GM21526 (cell line): Measurements from ENCODE around the gene CAMK2G.

ENCODE experiments used
- ATAC-seq: cut with Tn5 transposase; IDR thresholded peaks from one replicate; pipeline ENCODE4 v1.9.1; 2021; ENCODE audit warnings: moderate library complexity; ENCODE audit not compliant: unreplicated experiment, low FRiP score

CAMK2G gene

DNA sequence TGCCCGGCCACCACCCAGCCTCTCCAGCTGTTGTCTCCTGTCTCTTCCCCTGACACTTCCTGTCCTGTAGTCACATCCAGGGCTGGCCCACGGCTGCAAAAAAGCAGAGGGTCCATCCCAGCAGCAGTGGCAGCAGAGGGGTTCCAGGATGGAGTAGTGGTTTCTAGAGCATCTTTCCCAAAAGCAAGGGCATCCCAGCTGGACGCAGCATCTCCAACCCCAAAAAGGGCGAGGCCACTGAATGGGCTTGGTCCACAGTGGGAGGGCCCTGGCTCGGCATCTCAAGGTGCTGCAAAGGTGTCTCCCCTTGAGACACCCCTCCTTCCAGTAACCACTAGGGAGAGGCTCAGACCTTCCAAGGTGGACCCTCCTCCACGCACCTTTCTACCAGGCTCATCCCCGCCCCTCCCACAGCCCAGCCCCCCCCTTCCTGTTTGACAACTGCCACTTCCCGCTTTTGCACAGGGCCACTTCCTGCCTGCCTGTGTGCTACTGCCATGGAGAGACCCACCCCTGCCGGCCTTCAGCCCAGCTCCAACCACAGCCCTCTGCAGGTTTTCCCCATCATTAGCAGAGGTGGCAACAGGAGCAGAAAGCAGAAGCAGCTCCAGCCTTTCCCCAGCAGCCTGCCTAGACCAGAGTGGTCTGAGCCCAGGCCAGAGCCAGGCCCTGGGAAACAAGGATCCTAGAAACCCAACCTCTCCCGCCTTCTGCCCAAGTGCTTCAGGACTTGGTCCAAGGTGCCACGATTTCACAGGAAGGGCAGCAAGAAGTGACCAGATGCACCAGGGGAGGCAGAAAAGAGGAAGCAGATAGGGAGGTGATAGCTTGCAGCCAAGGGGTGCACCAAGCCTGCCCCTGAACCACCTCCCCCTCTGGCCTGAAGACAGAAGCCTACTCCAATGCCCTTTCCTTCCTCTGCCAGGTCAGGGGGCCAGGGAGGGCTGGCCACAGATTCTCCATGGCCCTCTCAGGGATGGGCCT, 8.6 kb downstream of the CAMK2G start:
- ATAC-seq, result peak; percentile 45

DNA sequence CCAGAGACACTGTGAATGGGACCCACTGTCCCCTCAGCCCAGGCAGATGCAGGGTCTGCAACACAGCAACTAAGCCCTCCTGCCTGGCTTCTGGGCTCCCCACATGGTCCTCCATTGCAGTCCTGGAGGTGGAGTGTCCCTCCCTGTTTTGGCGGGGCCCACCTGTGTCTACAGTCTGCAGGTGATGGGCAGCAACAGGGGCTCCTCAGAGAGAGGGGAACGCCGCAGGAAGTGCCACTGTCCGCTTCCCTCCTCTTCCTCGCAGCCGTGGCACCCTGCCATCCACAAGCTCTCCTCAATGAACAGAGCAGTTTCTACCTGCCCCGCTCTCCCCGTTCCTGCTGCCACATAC, 9.3 kb downstream of the CAMK2G start:
- ATAC-seq, result no peak

- no peak for ATAC-seq
These were observed 10.1 kb downstream of the CAMK2G start for GRCh38 chr10:73864229-73864628.

DNA sequence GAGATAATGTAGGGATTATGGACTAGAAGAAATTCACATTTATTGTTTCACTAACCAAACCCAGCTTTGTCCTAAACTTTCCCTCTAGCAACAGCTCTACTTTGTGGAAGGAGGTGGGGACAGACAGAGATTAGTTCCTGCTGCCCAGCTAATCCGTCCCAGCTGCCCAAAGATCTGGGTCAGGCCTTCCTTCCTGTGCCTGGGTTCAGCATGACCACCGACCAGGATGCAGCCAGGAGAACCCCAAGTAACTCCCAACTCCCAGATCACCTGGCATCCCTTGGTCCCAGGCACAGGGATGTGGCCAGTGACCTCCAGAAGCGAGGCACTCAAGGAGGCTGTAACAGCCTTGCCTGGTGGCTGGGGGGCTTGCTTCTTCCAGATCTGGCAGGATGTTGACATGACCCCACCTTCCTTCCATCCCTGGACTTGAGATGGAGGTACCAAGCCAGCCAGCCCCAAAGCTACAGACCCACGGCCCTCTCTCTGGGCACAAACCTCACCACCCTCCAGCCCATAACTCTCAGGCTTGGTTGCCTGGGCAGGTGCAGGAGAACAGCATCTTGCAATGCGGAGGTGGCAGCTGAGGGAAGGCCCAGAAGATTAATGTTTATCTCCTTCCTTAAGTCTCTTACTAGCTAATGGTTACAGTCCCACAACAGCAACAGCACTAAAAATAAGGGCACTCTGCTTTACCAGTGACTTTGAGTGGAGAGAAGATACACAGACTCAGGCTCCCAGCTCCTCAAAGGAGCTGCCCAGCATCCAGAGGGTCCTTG, 11.1 kb downstream of the CAMK2G start:
- ATAC-seq, result no peak

DNA sequence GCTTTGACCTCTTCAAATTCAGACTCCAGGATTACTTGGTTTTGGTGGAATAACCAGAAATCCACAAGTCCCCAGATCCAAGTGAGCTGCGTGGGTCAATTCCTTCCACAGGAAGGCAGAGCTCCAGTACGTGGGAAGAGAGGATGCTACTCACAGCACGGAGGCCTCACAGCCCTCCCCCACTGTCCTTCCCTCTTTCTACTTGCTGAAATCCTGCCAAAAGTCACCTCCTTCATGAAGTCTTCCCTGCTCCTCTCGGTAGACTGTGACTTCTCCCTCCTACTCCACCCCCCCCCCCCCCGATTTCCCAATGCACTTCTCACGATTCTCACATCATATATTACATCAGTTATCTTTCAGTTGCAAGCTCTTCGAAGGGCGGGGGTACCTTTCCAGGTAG, 12.3 kb downstream of the CAMK2G start:
- no peak for ATAC-seq

DNA sequence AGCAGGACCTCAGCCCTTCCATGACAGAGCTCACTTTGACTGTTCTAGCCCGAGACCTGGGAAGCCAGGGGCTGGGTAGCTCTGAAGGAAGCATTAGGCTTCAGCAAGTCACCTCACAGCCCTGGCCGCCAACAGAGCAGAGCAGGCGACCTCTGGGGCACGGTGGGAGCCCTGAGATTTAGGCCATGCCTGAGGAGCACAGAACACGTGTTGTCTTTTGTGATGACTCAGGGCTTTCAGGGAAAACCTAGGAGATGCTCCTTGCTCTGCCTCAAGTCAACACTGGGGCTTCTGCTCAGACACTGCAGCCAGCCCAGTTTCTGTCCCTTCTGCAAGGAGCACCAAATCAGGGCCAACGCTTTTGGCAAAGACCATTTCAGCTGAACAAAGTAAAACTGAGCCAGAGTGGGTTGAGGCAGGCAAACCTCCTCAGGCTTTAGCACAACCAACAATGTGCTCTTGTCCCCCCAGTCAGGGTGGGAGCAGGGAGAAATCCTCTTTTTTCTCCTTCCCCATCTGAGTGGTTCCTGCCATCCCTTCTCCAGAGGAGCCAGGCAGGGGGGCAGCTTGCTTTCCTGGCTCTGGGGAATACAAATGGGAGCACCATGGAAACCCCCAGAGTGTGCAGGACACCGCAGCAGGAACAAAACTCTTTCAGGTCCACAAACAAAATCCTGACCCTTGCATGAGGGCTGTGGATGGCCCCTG, 14.4 kb downstream of the CAMK2G start:
- no peak for ATAC-seq

GRCh38 chr10:73859428-73859783, 14.9 kb downstream of the CAMK2G start:
- no peak for ATAC-seq

DNA sequence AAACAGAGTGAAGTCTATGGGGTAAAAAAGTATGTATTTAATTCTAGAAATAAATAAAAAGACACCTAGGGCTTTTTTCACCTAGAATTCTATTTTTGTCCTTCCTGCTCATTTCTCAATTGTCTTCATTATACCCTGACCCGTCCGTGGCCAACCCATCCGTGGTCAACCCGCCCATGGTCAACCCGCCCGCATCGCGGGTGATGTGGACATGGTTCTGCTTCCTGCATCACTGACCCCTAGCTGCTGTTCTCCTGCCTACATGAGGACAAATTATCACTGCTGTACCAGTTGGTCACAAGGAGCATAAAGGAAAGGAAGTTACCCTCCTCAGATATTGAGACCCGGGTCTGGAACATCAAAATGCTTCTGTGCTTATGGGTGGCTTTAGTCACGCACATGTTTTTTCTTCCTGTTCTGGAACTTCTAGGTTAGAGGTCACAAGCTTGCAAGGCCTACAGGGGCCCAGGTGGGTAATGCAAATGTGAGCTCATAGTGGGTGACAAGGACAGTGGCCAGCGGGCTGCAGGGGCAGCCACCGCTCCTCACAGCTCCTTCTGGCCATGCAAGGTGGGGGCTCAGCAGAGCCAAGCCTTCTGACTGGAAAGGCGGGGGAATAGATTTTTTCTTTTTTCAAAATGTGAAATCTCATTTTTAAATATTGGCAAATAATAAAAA, 15.5 kb downstream of the CAMK2G start:
- ATAC-seq, result no peak

- ATAC-seq, result no peak
These were observed 16.2 kb downstream of the CAMK2G start for GRCh38 chr10:73858013-73858708.

DNA sequence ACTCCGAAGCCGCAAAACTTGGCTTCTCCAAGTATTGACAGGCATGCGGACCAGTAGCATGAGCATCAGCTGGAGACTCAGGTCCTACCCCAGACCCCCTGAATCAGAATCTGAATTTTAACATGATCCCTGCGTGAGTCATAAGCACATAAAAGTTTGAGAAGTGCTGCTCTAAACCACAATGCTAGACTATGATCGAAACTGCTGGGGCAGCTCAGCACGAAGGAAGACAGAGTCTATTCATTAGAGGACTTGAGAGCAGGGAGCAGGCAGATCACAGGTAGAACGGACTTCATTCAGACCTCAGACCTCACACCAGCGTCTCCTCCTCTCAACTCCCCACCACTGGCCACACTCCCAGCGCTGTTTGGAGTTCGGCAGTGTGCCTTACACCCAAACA, 16.9 kb downstream of the CAMK2G start:
- ATAC-seq, result no peak

- ATAC-seq, result no peak
These were observed 18.1 kb downstream of the CAMK2G start for GRCh38 chr10:73856261-73856660.

GRCh38 chr10:73855413-73855812, 18.9 kb downstream of the CAMK2G start:
- ATAC-seq, result no peak

DNA sequence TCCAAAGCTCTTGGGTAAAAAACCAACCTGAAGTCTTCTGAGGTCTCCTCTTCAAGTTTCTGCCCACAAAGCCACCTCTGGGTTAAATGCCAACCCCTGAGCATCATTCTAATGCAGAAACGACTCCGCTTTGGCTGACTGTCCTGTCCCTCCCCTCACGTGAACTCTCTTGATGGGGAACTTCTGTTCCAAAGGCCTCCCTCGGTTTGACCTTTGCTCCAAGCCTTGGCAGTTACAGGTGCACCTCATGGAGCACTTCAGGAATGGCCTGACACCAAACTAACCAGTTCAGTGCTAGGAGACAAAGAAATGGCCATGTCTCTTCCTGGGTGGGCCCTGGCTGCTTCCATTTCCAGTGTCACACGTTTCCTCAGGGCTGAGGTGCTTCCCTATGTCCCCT, 20.0 kb downstream of the CAMK2G start:
- no peak for ATAC-seq

- ATAC-seq, result no peak
These were observed 21.2 kb downstream of the CAMK2G start for GRCh38 chr10:73853196-73853595.

GRCh38 chr10:73850863-73851461, 23.4 kb downstream of the CAMK2G start:
- no peak for ATAC-seq

DNA sequence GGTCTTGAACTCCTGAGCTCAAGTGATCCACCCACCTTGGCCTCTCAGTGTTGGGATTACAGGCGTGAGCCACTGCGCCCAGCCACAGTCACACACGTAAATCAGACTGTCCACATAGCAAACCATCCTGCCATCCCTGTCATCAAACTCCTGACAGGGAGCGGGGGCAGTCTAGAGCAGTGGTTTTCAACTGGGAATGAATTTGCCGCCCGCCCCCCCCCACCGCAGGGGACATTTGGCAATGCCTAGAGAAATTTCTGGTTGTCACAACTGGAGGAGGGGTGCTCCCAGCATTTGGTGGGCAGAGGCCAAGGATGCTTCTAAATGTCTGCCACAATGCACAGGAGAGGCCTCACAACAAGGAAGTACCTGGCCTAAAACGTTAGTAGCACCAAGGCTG, 24.1 kb downstream of the CAMK2G start:
- ATAC-seq, result no peak

DNA sequence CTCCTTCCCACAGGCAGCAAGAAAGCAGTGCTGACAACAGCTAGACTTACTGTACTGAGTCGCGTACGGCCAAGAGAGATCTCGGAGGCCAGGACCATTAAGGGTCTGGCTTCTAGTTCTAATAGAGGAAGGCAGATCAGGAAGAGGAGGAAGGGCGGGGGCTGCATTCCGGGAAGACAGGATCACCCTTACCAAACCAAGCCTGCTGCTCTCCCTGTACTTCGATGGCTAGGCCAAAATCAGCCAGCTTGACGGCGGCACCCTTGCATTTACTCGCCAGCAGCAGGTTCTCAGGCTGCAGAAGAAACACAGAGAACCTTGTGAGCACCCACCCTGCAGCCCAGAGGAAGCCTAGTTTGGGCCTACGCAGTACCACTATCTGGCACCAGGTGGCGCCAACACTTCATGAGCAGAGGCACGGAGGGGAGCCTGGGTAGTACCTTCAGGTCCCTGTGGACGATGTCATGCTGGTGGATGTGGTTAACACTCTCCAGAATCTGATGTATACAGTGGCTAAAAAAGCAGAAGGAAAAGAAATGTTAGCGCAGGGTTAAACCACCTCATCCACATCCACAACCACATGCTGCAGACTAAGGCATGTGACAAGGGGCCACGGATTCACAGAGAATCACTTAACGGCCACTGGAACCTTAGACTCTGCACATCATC, 25.4 kb downstream of the CAMK2G start:
- no peak for ATAC-seq

DNA sequence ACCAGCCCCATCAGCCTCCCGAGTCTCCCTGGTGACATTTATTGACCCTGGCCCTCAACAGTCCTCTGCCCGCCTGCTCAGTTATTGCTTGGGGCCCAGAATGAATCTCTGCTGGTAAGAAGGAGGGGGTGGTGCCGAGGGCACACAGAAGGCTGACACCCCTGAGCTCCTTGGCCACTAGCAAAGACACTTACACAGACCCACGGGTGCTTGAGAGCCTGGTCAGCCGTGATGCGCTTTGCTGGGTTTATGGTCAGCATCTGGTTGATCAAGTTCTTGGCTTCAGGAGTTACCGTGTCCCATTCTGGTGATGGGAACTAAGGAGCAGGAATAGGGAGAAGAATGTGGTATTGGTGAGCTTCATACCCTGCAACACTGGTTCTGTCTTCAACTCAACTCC, 27.3 kb downstream of the CAMK2G start:
- ATAC-seq, result no peak

DNA sequence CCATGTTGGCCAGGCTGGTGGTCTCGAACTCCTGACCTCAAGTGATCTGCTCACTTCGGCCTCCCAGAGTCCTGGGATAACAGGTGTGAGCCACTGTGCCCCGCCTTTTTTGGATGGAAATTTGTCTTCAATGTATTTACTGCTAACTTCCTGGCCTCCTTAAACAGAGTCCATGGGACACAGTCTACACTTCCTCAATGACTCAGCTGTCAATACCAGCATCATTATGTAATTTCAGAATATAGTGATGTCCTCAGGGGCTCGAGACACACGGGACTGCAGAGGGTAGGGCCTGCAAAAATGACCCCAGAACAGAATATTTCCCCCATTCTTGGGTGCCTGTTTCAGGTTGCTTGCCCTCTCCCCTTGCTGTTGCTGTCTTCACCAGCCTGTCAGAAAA, 31.1 kb downstream of the CAMK2G start:
- ATAC-seq, result no peak
